Measurements from ENCODE around the gene CNEP1R1. TPM values are rescaled to one million over a fixed set of nuclear protein-coding genes. Genes with fewer than 3 reads are reported as not detected.

The CNEP1R1 gene
- total RNA-seq, 1 experiment from 2014 or later, result 13.8 TPM

DNA sequence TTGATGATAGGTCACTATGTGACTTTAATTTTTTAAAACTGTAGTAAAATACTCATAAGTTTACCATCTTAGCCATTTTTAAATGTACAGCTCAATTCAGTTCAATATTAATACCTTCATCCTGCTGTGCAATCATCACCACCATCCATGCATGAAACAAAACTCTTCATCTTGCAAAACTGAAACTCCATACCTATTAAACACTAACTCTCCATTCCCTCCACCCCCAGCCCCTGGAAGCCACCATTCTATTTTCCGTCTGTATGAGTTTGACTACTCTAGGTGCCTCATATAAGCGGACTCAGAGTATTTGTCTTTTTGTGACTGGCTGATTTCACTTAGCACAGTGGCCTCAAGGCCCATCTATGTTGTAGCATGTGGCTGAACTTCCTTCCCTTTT is 9.4 kb upstream of the CNEP1R1 start (continued):
- TF ChIP-seq ATF6 (CRISPR knock-in tag; IDR thresholded peaks at IDR 0.05) (no peak), HMGA2 (CRISPR knock-in tag; IDR thresholded peaks at IDR 0.05) (no peak)

- Mint-ChIP-seq H3K27ac (no peak overlapping the region), H3K4me1 (peaks cover 7% of the 10 kb centered on the region), H3K36me3 (no peaks in the 10 kb centered on the region), H3K9me3 (no peaks in the 10 kb centered on the region), H3K27me3 (ENCODE audit: low read depth) (no peaks in the 10 kb centered on the region; the same call in 1 of the 2 replicates), H3K4me3 (no peak overlapping the region)
- CTCF ChIA-PET, result no interaction called here
- TF ChIP-seq, protein P1, sequence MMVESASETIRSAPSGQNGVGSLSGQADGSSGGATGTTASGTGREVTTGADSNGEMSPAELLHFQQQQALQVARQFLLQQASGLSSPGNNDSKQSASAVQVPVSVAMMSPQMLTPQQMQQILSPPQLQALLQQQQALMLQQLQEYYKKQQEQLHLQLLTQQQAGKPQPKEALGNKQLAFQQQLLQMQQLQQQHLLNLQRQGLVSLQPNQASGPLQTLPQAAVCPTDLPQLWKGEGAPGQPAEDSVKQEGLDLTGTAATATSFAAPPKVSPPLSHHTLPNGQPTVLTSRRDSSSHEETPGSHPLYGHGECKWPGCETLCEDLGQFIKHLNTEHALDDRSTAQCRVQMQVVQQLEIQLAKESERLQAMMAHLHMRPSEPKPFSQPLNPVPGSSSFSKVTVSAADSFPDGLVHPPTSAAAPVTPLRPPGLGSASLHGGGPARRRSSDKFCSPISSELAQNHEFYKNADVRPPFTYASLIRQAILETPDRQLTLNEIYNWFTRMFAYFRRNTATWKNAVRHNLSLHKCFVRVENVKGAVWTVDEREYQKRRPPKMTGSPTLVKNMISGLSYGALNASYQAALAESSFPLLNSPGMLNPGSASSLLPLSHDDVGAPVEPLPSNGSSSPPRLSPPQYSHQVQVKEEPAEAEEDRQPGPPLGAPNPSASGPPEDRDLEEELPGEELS (CRISPR knock-in tag; IDR thresholded peaks at IDR 0.05), result no peak
- TF ChIP-seq ZBTB21 (CRISPR knock-in tag; IDR thresholded peaks at IDR 0.05; ENCODE audit: borderline replicate concordance), result no peak
- TF ChIP-seq SMAD3 (CRISPR knock-in tag; IDR thresholded peaks at IDR 0.05; ENCODE audit: borderline replicate concordance), result no peak
- TF ChIP-seq EMX1 (CRISPR knock-in tag; IDR thresholded peaks at IDR 0.05), result no peak
- TF ChIP-seq, protein P2, sequence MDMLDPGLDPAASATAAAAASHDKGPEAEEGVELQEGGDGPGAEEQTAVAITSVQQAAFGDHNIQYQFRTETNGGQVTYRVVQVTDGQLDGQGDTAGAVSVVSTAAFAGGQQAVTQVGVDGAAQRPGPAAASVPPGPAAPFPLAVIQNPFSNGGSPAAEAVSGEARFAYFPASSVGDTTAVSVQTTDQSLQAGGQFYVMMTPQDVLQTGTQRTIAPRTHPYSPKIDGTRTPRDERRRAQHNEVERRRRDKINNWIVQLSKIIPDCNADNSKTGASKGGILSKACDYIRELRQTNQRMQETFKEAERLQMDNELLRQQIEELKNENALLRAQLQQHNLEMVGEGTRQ (CRISPR knock-in tag; IDR thresholded peaks at IDR 0.05), result no peak
- TF ChIP-seq ELF4 (CRISPR knock-in tag; IDR thresholded peaks at IDR 0.05; ENCODE audit: low read depth), result no peak
- TF ChIP-seq ZNF232 (CRISPR knock-in tag; IDR thresholded peaks at IDR 0.05), result no peak
- TF ChIP-seq TEAD1 (CRISPR knock-in tag; IDR thresholded peaks at IDR 0.05), result no peak
- no peak for TF ChIP-seq CREM (CRISPR knock-in tag; IDR thresholded peaks at IDR 0.05)
- no peak for TF ChIP-seq CREB1 (CRISPR knock-in tag; IDR thresholded peaks at IDR 0.05)
- TF ChIP-seq, protein P3, sequence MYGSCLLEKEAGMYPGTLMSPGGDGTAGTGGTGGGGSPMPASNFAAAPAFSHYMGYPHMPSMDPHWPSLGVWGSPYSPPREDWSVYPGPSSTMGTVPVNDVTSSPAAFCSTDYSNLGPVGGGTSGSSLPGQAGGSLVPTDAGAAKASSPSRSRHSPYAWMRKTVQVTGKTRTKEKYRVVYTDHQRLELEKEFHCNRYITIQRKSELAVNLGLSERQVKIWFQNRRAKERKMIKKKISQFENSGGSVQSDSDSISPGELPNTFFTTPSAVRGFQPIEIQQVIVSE (CRISPR knock-in tag; IDR thresholded peaks at IDR 0.05; ENCODE audit: borderline replicate concordance), result no peak
- no peak for TF ChIP-seq STAT6 (CRISPR knock-in tag; conservative IDR thresholded peaks at IDR 0.05; ENCODE audit: low read depth)
- no peak for TF ChIP-seq MYBL2 (CRISPR knock-in tag; IDR thresholded peaks at IDR 0.05)
- TF ChIP-seq IRF1 (CRISPR knock-in tag; IDR thresholded peaks at IDR 0.05), result no peak
- no peak for TF ChIP-seq KAT7 (CRISPR knock-in tag; IDR thresholded peaks at IDR 0.05; ENCODE audit: borderline replicate concordance)
- no peak for TF ChIP-seq JUN (CRISPR knock-in tag; IDR thresholded peaks at IDR 0.05)
- TF ChIP-seq SMAD4 (CRISPR knock-in tag; IDR thresholded peaks at IDR 0.05), result no peak
- TF ChIP-seq, protein P4, sequence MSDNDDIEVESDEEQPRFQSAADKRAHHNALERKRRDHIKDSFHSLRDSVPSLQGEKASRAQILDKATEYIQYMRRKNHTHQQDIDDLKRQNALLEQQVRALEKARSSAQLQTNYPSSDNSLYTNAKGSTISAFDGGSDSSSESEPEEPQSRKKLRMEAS (CRISPR knock-in tag; IDR thresholded peaks at IDR 0.05), result no peak
- no peak for TF ChIP-seq ZNF416 (CRISPR knock-in tag; IDR thresholded peaks at IDR 0.05)
- TF ChIP-seq SP1 (CRISPR knock-in tag; conservative IDR thresholded peaks at IDR 0.05), result no peak
- POLR2A ChIA-PET, result no interaction called here
- DNase-seq (ENCODE audit: low spot score), result no peak
- no peak for ATAC-seq
These were observed 7.5 kb upstream of the CNEP1R1 start for GRCh38 chr16:50017553-50017952.

Measured in WTC11 (cell line).